HG03108 (cell line): ENCODE data around the gene LACC1.

Experiments used
- ATAC-seq: cut with Tn5 transposase; IDR thresholded peaks from one replicate; pipeline ENCODE4 v1.9.1; 2021; ENCODE audit warnings: moderate library complexity; ENCODE audit not compliant: unreplicated experiment

LACC1 gene

GRCh38 chr13:43939086-43939485 lies 59.4 kb downstream of the LACC1 start:
- ATAC-seq = no peak

GRCh38 chr13:43942286-43942685 lies 62.6 kb downstream of the LACC1 start:
- no peak for ATAC-seq
